Measurements from ENCODE around the gene MYO3B. TPM values are rescaled to one million over a fixed set of nuclear protein-coding genes. Genes with fewer than 3 reads are reported as not detected.

Gene MYO3B
- total and polyA plus RNA-seq, 7 experiments from 2014 or later, result 0.66 to 0.82 TPM; not detected in 5

DNA sequence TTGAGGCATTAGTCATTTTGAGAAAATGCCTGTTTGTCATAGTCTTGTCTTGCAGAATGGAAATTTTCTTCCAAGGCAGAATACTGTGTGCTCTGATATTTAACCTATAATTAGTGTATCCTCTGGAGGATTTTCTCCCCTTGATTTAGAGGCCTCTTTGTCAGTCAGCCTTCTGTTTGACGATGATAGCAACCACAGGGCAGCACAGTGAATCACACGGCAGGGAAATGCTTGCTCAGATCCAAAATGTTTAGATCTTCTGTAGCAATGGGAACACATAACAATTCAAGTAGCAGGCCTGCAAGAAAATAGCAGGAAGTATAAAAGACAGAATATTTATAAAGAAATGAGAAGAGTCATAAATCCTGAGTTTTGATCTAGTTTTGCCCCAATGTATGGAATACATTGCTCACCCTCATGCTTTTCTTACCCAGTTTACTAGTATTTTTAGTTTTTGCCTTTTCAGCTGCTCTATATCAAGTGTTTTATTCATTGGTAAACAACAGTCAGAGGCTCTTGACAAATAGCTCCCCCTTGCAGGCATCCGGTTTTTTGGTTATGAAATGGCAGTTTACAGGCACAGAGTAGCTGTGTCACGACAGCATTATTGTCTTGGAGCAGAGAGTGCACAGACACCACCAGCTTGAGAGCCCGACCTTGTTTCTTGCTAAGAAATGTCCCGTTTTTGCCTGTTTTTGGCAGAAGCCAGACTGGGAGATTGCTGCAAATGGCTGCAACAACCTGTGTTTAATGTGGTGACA, 185.1 kb downstream of the MYO3B start:
- intact Hi-C loops (cut with micrococcal nuclease), result loop anchor here (5.0 kb wide), 2 partner anchors 44 to 509 kb away; no protein-coding TSS in a partner anchor
- no peaks in the 10 kb centered on the region for H3K36me3 ChIP-seq (ENCODE audit: control insufficient read depth in 2 of 3, insufficient read depth in 3 of 3, low read length in 3 of 3)
- peak in 1 of 9 donors; percentile 9 for DNase-seq
- no peak overlapping the region for H3K27ac ChIP-seq (ENCODE audit: low read depth, low read length)
- H3K4me3 ChIP-seq (ENCODE audit: low read length), result no peak overlapping the region
- H3K9me3 ChIP-seq (ENCODE audit: control insufficient read depth in 2 of 3, low read length in 3 of 3), result no peaks in the 10 kb centered on the region
- Mint-ChIP-seq H3K27ac (peak overlapping the region in 1 of 9 donors; percentile 75), H3K36me3 (no peaks in the 10 kb centered on the region), H3K9me3 (no peaks in the 10 kb centered on the region), H3K27me3 (peaks cover 3 to 37% (median 17%) of the 10 kb centered on the region in 5 donors), H3K4me1 (peaks cover 3 to 61% (median 10%) of the 10 kb centered on the region in 7 donors), H3K4me3 (peak overlapping the region in 1 of 10 donors; percentile 16)
- POLR2A ChIA-PET, result no interaction called here
- CTCF ChIA-PET, result interaction anchor here (0.6 kb wide), 1 partner anchor 449 kb away, joined by 3 read pairs; no protein-coding TSS in a partner anchor
- H3K4me1 ChIP-seq (ENCODE audit: control insufficient read depth in 2 of 2, insufficient read depth in 2 of 2, low read length in 2 of 2), result peaks cover 0 to 6% of the 10 kb centered on the region in 2 donors
- H3K27me3 ChIP-seq (ENCODE audit: control insufficient read depth in 2 of 2, insufficient read depth in 2 of 2, low read length in 2 of 2), result no peaks in the 10 kb centered on the region
- ATAC-seq, result no peak

DNA sequence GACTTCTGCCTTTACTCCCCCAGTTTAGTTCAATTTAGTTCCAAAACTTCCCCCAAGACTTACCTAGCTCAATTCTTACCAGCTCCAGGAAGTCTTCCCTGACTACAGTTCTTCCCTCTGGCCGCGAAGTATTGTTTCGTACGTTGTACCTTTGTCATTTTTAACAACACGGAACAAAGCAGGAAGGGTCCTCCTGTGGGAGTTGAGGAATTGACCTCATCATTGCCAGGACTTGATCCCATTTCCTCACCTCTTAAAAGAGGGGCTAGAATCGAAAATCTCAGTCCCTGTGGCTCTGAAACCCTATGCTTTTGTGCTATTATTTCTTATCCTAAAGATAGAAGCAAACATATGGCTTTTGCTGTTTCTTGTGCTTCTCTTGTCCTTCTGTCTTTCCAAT, 187.1 kb downstream of the MYO3B start:
- Mint-ChIP-seq H3K9me3 (no peaks in the 10 kb centered on the region), H3K4me3 (no peak overlapping the region), H3K27me3 (peaks cover 4 to 53% (median 31%) of the 10 kb centered on the region in 5 donors), H3K4me1 (peaks cover 3 to 68% (median 21%) of the 10 kb centered on the region in 7 donors), H3K36me3 (no peaks in the 10 kb centered on the region), H3K27ac (no peak overlapping the region)
- H3K27me3 ChIP-seq (ENCODE audit: control insufficient read depth in 2 of 2, insufficient read depth in 2 of 2, low read length in 2 of 2), result no peaks in the 10 kb centered on the region
- no peak for DNase-seq
- ATAC-seq, result no peak
- ChIA-PET POLR2A (no interaction called here), CTCF (interaction anchor here (0.6 kb wide), 1 partner anchor 116 kb away, joined by 3 read pairs; no protein-coding TSS in a partner anchor)
- intact Hi-C loops (cut with micrococcal nuclease), result no loop called here
- H3K4me3 ChIP-seq (ENCODE audit: low read length), result no peak overlapping the region
- H3K36me3 ChIP-seq (ENCODE audit: control insufficient read depth in 2 of 3, insufficient read depth in 3 of 3, low read length in 3 of 3), result no peaks in the 10 kb centered on the region
- H3K4me1 ChIP-seq (ENCODE audit: control insufficient read depth in 2 of 2, insufficient read depth in 2 of 2, low read length in 2 of 2), result peaks cover 0 to 6% of the 10 kb centered on the region in 2 donors
- no peak overlapping the region for H3K27ac ChIP-seq (ENCODE audit: low read depth, low read length)
- no peaks in the 10 kb centered on the region for H3K9me3 ChIP-seq (ENCODE audit: control insufficient read depth in 2 of 3, low read length in 3 of 3)

DNA sequence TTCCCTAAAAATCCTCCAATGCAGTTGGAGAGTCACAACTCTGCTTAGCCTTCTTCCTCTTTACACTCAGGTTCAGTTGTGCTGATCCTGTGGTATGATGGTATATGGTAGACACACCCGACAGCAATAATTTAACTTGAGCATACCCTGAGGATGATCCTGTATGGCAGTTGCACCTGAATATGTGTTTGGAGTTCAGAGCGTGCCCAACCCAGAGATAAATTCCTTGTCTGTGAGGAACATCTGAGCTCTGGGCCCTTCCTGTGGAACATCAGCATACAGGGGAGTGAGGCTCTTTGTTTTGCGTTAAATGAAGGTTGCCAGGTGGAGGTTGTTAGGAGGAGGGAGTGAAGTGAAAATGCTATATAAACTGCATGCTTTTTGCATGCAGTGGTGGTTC, 187.7 kb downstream of the MYO3B start:
- peaks cover 0 to 6% of the 10 kb centered on the region in 2 donors for H3K4me1 ChIP-seq (ENCODE audit: control insufficient read depth in 2 of 2, insufficient read depth in 2 of 2, low read length in 2 of 2)
- Mint-ChIP-seq H3K9me3 (no peaks in the 10 kb centered on the region), H3K4me1 (peaks cover 3 to 69% (median 25%) of the 10 kb centered on the region in 7 donors), H3K27me3 (peaks cover 4 to 58% (median 34%) of the 10 kb centered on the region in 5 donors), H3K36me3 (no peaks in the 10 kb centered on the region), H3K27ac (no peak overlapping the region), H3K4me3 (no peak overlapping the region)
- H3K27me3 ChIP-seq (ENCODE audit: control insufficient read depth in 2 of 2, insufficient read depth in 2 of 2, low read length in 2 of 2), result no peaks in the 10 kb centered on the region
- no peak overlapping the region for H3K4me3 ChIP-seq (ENCODE audit: low read length)
- H3K27ac ChIP-seq (ENCODE audit: low read depth, low read length), result no peak overlapping the region
- no peaks in the 10 kb centered on the region for H3K36me3 ChIP-seq (ENCODE audit: control insufficient read depth in 2 of 3, insufficient read depth in 3 of 3, low read length in 3 of 3)
- no peak for ATAC-seq
- intact Hi-C loops (cut with micrococcal nuclease), result no loop called here
- ChIA-PET CTCF (interaction anchor here (0.8 kb wide), 1 partner anchor 449 kb away, joined by 3 read pairs; no protein-coding TSS in a partner anchor), POLR2A (no interaction called here)
- no peaks in the 10 kb centered on the region for H3K9me3 ChIP-seq (ENCODE audit: control insufficient read depth in 2 of 3, low read length in 3 of 3)
- DNase-seq, result no peak

DNA sequence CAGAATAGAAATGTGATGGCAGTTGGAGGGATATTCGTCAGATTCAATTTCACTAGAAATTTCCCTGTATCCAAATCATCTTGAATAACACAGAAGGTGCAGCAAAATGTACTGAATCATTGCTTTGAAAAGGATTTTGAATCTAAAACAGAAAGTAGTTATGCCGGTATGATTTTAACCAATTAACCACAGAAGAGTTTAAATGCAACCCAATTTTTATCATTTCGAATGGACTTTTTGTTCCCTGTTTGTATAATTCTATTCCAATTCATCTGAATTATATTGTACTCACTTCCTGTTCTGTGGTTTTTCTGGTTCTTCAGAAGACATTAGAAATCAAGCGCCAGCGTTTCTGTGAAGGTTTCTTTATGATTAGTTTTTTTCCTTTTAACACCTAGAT, 190.4 kb downstream of the MYO3B start:
- Mint-ChIP-seq H3K9me3 (peaks cover 0 to 2% (median 0%) of the 10 kb centered on the region in 11 donors), H3K36me3 (peaks cover 0 to 3% (median 0%) of the 10 kb centered on the region in 5 donors), H3K27ac (peak overlapping the region in 2 of 9 donors; percentile 37 to 44), H3K27me3 (peaks cover 5 to 66% (median 43%) of the 10 kb centered on the region in 5 donors), H3K4me1 (peaks cover 2 to 56% (median 26%) of the 10 kb centered on the region in 7 donors), H3K4me3 (peak overlapping the region in 2 of 10 donors; percentile 37 to 39)
- Histone ChIP-seq H3K4me1 (ENCODE audit: control insufficient read depth in 2 of 2, insufficient read depth in 2 of 2, low read length in 2 of 2) (peaks cover 0 to 6% of the 10 kb centered on the region in 2 donors), H3K36me3 (ENCODE audit: control insufficient read depth in 2 of 3, insufficient read depth in 3 of 3, low read length in 3 of 3) (no peaks in the 10 kb centered on the region), H3K27me3 (ENCODE audit: control insufficient read depth in 2 of 2, insufficient read depth in 2 of 2, low read length in 2 of 2) (no peaks in the 10 kb centered on the region), H3K4me3 (ENCODE audit: low read length) (no peak overlapping the region), H3K27ac (ENCODE audit: low read depth, low read length) (no peak overlapping the region), H3K9me3 (ENCODE audit: control insufficient read depth in 2 of 3, low read length in 3 of 3) (no peaks in the 10 kb centered on the region)
- ATAC-seq, result no peak
- intact Hi-C loops (cut with micrococcal nuclease), result no loop called here
- ChIA-PET CTCF (interaction anchor here (2.4 kb wide), 1 partner anchor 8 kb away, joined by 9 read pairs; no protein-coding TSS in a partner anchor), POLR2A (no interaction called here)
- DNase-seq, result no peak

DNA sequence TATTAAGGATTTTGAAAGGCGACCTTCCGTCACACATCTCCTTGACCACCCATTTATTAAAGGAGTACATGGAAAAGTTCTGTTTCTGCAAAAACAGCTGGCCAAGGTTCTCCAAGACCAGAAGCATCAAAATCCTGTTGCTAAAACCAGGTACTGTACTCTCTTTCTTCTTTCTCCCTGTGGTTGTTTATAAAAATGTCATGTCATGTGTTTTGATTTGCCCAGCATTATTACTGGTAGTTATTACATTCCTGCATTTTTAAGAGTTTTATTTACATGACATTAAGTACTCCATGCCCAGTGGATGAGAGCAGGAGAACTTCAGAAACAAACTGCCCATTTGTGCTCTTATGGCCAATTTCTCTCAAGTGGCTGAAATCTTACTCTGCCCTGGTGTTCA, 191.3 kb downstream of the MYO3B start:
- Histone ChIP-seq H3K4me1 (ENCODE audit: control insufficient read depth in 2 of 2, insufficient read depth in 2 of 2, low read length in 2 of 2) (peaks cover 0 to 6% of the 10 kb centered on the region in 2 donors), H3K9me3 (ENCODE audit: control insufficient read depth in 2 of 3, low read length in 3 of 3) (no peaks in the 10 kb centered on the region), H3K27me3 (ENCODE audit: control insufficient read depth in 2 of 2, insufficient read depth in 2 of 2, low read length in 2 of 2) (no peaks in the 10 kb centered on the region), H3K36me3 (ENCODE audit: control insufficient read depth in 2 of 3, insufficient read depth in 3 of 3, low read length in 3 of 3) (no peaks in the 10 kb centered on the region), H3K4me3 (ENCODE audit: low read length) (no peak overlapping the region), H3K27ac (ENCODE audit: low read depth, low read length) (no peak overlapping the region)
- H3K4me1 Mint-ChIP-seq, result peaks cover 2 to 56% (median 26%) of the 10 kb centered on the region in 7 donors
- CTCF ChIA-PET, result interaction anchor here (1.2 to 2.4 kb wide), 2 partner anchors 8 to 447 kb away, joined by 3 to 9 read pairs; no protein-coding TSS in a partner anchor
- ATAC-seq (no peak), DNase-seq (no peak)
- POLR2A ChIA-PET, result no interaction called here
- H3K27ac Mint-ChIP-seq, result no peak overlapping the region
- H3K27me3 Mint-ChIP-seq, result peaks cover 11 to 72% (median 51%) of the 10 kb centered on the region in 5 donors
- H3K9me3 Mint-ChIP-seq, result peaks cover 0 to 2% (median 0%) of the 10 kb centered on the region in 11 donors
- no peak overlapping the region for H3K4me3 Mint-ChIP-seq
- peaks cover 0 to 3% (median 0%) of the 10 kb centered on the region in 5 donors for H3K36me3 Mint-ChIP-seq
- intact Hi-C loops (cut with micrococcal nuclease), result no loop called here

DNA sequence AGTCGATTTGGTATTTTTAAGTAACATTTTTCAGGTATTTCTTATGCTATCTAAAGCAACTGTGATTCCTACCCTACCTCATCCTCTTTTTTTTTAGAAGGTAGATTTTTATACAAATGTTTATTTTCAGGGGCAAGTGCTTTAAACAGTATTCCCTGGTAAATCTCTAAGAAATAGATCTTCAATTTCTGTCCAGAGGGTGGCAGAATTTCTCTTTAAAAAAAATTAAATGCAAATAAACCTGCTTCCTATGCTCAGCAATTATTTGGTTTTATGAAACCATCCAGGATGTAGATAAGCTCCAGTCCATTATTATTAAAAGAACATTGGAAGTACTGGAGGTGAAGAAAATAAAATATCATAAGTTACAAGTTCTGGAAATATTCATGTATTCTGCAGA, 191.9 kb downstream of the MYO3B start:
- H3K4me1 Mint-ChIP-seq, result peaks cover 2 to 54% (median 26%) of the 10 kb centered on the region in 7 donors
- no peak overlapping the region for H3K27ac ChIP-seq (ENCODE audit: low read depth, low read length)
- intact Hi-C loops (cut with micrococcal nuclease), result no loop called here
- ChIA-PET CTCF (interaction anchor here (0.6 to 2.4 kb wide), 5 partner anchors 9 to 511 kb away, joined by 3 to 9 read pairs (median 3); no protein-coding TSS in a partner anchor), POLR2A (interaction anchor here (0.6 kb wide), 1 partner anchor 553 kb away, joined by 3 read pairs; no protein-coding TSS in a partner anchor)
- H3K27me3 Mint-ChIP-seq, result peaks cover 12 to 74% (median 53%) of the 10 kb centered on the region in 5 donors
- peaks cover 0 to 2% (median 0%) of the 10 kb centered on the region in 11 donors for H3K9me3 Mint-ChIP-seq
- H3K36me3 ChIP-seq (ENCODE audit: control insufficient read depth in 2 of 3, insufficient read depth in 3 of 3, low read length in 3 of 3), result no peaks in the 10 kb centered on the region
- peaks cover 0 to 6% of the 10 kb centered on the region in 2 donors for H3K4me1 ChIP-seq (ENCODE audit: control insufficient read depth in 2 of 2, insufficient read depth in 2 of 2, low read length in 2 of 2)
- ATAC-seq, result no peak
- DNase-seq, result peak in 1 of 9 donors; percentile 11
- H3K4me3 Mint-ChIP-seq, result no peak overlapping the region
- H3K4me3 ChIP-seq (ENCODE audit: low read length), result no peak overlapping the region
- H3K27me3 ChIP-seq (ENCODE audit: control insufficient read depth in 2 of 2, insufficient read depth in 2 of 2, low read length in 2 of 2), result no peaks in the 10 kb centered on the region
- H3K27ac Mint-ChIP-seq, result no peak overlapping the region
- peaks cover 0 to 3% (median 0%) of the 10 kb centered on the region in 5 donors for H3K36me3 Mint-ChIP-seq
- no peaks in the 10 kb centered on the region for H3K9me3 ChIP-seq (ENCODE audit: control insufficient read depth in 2 of 3, low read length in 3 of 3)

Data from naive thymus-derived CD4-positive, alpha-beta T cell (primary cell).